ENCODE data around the gene RYK.
"Not testable (repeated sequence)": the region's sequence is repeated elsewhere in the genome, so short reads cannot be mapped to it uniquely, and the experiment has no call there.

DNA sequence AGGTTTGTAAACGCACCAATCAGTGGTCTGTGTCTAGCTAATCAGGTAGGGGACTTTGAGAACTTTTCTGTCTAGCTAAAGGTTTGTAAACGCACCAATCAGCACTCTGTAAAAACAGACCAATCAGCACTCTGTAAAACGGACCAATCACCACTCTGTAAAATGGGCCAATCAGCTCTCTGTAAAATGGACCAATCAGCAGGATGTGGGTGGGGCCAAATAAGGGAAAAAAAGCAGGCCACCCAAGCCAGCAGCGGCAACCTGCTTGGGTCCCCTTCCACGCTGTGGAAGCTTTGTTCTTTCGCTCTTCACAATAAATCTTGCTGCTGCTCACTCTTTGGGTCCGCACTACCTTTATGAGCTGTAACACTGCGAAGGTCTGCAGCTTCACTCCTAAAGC, 50.8 kb downstream of the RYK start:
- TF ChIP-seq, protein P1, sequence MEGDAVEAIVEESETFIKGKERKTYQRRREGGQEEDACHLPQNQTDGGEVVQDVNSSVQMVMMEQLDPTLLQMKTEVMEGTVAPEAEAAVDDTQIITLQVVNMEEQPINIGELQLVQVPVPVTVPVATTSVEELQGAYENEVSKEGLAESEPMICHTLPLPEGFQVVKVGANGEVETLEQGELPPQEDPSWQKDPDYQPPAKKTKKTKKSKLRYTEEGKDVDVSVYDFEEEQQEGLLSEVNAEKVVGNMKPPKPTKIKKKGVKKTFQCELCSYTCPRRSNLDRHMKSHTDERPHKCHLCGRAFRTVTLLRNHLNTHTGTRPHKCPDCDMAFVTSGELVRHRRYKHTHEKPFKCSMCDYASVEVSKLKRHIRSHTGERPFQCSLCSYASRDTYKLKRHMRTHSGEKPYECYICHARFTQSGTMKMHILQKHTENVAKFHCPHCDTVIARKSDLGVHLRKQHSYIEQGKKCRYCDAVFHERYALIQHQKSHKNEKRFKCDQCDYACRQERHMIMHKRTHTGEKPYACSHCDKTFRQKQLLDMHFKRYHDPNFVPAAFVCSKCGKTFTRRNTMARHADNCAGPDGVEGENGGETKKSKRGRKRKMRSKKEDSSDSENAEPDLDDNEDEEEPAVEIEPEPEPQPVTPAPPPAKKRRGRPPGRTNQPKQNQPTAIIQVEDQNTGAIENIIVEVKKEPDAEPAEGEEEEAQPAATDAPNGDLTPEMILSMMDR (IDR thresholded peaks at IDR 0.05) = not testable (repeated sequence)
- not testable (repeated sequence) for TF ChIP-seq POLR2A (IDR thresholded peaks at IDR 0.05)

Data from gastroesophageal sphincter (tissue), 3 donors.